Measurements from ENCODE around the gene TMC8. TPM values are rescaled to one million over a fixed set of nuclear protein-coding genes. Genes with fewer than 3 reads are reported as not detected.

Gene TMC8
- total RNA-seq = not detected in 2 replicates

GRCh38 chr17:78130437-78131101, at the start of gene TMC8:
TSS of gene TMC8 (plus strand) at chr17:78130771. CDS start at chr17:78131589, 818 bp downstream.

GRCh38 chr17:78128551-78129350, 1.8 kb upstream of the TMC8 start, which contains the start of gene TMC6:
TSS of gene TMC6 (minus strand) at chr17:78128755. CDS start at chr17:78126832, 1,923 bp downstream.

GRCh38 chr17:78168242-78168902, 37.8 kb downstream of the TMC8 start, which contains the start of gene SYNGR2:
TSS of gene SYNGR2 (plus strand) at chr17:78168581. CDS start at chr17:78168617, 36 bp downstream.

GRCh38 chr17:78186692-78187595, 56.4 kb downstream of the TMC8 start, which contains the start of the genes AFMID and TK1:
TSS of gene AFMID (plus strand) at chr17:78187362. CDS start at chr17:78187371, 9 bp downstream.
TSS of gene TK1 (minus strand) at chr17:78187052. CDS start at chr17:78186994, 58 bp downstream.

Other genes starting within 250 kb of the TMC8 start
- 5.5 and 8.9 TPM in 2 replicates for gene TNRC6C, start 172.1 kb upstream of the TMC8 start, total RNA-seq
- gene TMC6, start 2.0 kb upstream of the TMC8 start, total RNA-seq = 7.3 and 14.2 TPM in 2 replicates
- gene C17orf99, start 15.6 kb downstream of the TMC8 start, total RNA-seq = not detected in 2 replicates
- 14.0 and 50.1 TPM in 2 replicates for gene SYNGR2, start 37.8 kb downstream of the TMC8 start, total RNA-seq
- 14.7 and 156 TPM in 2 replicates for gene TK1, start 56.3 kb downstream of the TMC8 start, total RNA-seq
- gene AFMID, start 56.6 kb downstream of the TMC8 start, total RNA-seq = 20.5 and 29.1 TPM in 2 replicates
- 4.6 and 67.0 TPM in 2 replicates for gene BIRC5, start 83.5 kb downstream of the TMC8 start, total RNA-seq
- not detected in 2 replicates for gene TMEM235, start 100.9 kb downstream of the TMC8 start, total RNA-seq
- gene SOCS3, start 229.3 kb downstream of the TMC8 start, total RNA-seq = 38.3 and 66.0 TPM in 2 replicates
- gene PGS1, start 247.9 kb downstream of the TMC8 start, total RNA-seq = 40.9 and 53.0 TPM in 2 replicates

Measured in placental pericyte (primary cell).